KMS-11 (cell line): ENCODE measurements around the gene PAK5.

Experiments used
- H2AFZ ChIP-seq: fragments of 200-600 bp; sonication (generic); 2 replicates; pipeline ENCODE4 v1.6.1; 2016; ENCODE audit warnings: antibody characterized with exemption, mixed run types, low read depth
- H3K27ac ChIP-seq: fragments of 200-600 bp; sonication (generic); 2 replicates; pipeline ENCODE4 v1.6.1; 2016; ENCODE audit warnings: mild to moderate bottlenecking, mixed run types
- H3K27me3 ChIP-seq: fragments of 200-600 bp; sonication (generic); 2 replicates; pipeline ENCODE4 v1.6.1; 2017; ENCODE audit warnings: mild to moderate bottlenecking, low read depth, mixed run types, moderate library complexity; ENCODE audit not compliant: insufficient read depth
- H3K36me3 ChIP-seq: fragments of 200-600 bp; sonication (generic); 2 replicates; pipeline ENCODE4 v1.6.1; 2017; ENCODE audit warnings: mild to moderate bottlenecking, mixed run types; ENCODE audit not compliant: insufficient read depth
- H3K4me1 ChIP-seq: fragments of 200-600 bp; sonication (generic); 2 replicates; pipeline ENCODE4 v1.6.1; 2016; ENCODE audit warnings: mild to moderate bottlenecking, low read depth, mixed run types; ENCODE audit not compliant: poor library complexity, severe bottlenecking
- H3K4me2 ChIP-seq: fragments of 200-600 bp; sonication (generic); 2 replicates; pipeline ENCODE4 v1.7.0; 2016; ENCODE audit warnings: mild to moderate bottlenecking, mixed run types
- H3K4me3 ChIP-seq: fragments of 200-600 bp; sonication (generic); IDR thresholded peaks from 2 replicates; pipeline ENCODE4 v1.6.1; 2017; ENCODE audit warnings: low read depth, low read length, mixed read lengths; ENCODE audit not compliant: insufficient read depth
- H3K79me2 ChIP-seq: fragments of 200-600 bp; sonication (generic); 2 replicates; pipeline ENCODE4 v1.6.1; 2016; ENCODE audit warnings: low read depth, mixed run types; ENCODE audit not compliant: insufficient read depth
- H3K9ac ChIP-seq: fragments of 200-600 bp; sonication (generic); 2 replicates; pipeline ENCODE4 v1.6.1; 2016; ENCODE audit warnings: mild to moderate bottlenecking, mixed run types
- H4K20me1 ChIP-seq: fragments of 200-600 bp; sonication (generic); 2 replicates; pipeline ENCODE4 v1.6.1; 2016; ENCODE audit warnings: mild to moderate bottlenecking, mixed run types; ENCODE audit not compliant: insufficient read depth
- TF ChIP-seq, protein P1 (sequence below): fragments of 200-600 bp; sonication (generic); conservative IDR thresholded peaks from 2 replicates; pipeline ENCODE4 v1.6.1; 2017; ENCODE audit warnings: low read depth, mild to moderate bottlenecking, antibody characterized with exemption, low read length, moderate library complexity, mixed read lengths

PAK5 gene

DNA sequence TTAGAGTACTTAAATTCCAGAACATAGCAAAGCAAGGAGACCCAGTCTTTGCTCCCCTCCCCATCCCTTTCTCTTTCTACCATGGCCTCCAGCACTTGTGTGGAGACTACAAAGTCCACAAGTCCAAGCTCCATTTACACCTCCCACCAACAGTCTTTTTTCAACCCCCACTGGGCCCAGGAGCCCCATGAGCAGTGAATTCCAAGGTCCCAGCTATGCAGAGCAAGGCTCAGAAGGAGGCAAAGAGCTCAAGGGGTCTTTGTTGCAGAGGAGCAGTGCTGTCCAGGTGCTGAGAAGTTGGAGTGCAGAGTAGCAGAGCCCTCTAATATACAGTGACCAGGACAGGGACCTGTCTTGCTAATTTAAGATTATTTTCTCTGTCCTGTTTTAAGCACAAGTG is 9.0 kb downstream of the PAK5 start:
- Histone ChIP-seq H3K36me3 (no peaks in the 10 kb centered on the region), H3K4me2 (no peak overlapping the region), H3K27ac (no peak overlapping the region), H3K27me3 (no peaks in the 10 kb centered on the region), H3K4me3 (no peak overlapping the region), H4K20me1 (no peaks in the 10 kb centered on the region), H3K9ac (no peak overlapping the region), H3K4me1 (no peaks in the 10 kb centered on the region), H2AFZ (no peak overlapping the region), H3K79me2 (no peaks in the 10 kb centered on the region)
- TF ChIP-seq, protein P1, sequence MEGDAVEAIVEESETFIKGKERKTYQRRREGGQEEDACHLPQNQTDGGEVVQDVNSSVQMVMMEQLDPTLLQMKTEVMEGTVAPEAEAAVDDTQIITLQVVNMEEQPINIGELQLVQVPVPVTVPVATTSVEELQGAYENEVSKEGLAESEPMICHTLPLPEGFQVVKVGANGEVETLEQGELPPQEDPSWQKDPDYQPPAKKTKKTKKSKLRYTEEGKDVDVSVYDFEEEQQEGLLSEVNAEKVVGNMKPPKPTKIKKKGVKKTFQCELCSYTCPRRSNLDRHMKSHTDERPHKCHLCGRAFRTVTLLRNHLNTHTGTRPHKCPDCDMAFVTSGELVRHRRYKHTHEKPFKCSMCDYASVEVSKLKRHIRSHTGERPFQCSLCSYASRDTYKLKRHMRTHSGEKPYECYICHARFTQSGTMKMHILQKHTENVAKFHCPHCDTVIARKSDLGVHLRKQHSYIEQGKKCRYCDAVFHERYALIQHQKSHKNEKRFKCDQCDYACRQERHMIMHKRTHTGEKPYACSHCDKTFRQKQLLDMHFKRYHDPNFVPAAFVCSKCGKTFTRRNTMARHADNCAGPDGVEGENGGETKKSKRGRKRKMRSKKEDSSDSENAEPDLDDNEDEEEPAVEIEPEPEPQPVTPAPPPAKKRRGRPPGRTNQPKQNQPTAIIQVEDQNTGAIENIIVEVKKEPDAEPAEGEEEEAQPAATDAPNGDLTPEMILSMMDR: no peak

- Histone ChIP-seq H3K27me3 (no peaks in the 10 kb centered on the region), H3K4me1 (no peaks in the 10 kb centered on the region), H3K9ac (no peak overlapping the region), H2AFZ (no peak overlapping the region), H3K36me3 (no peaks in the 10 kb centered on the region), H3K4me3 (no peak overlapping the region), H3K79me2 (no peaks in the 10 kb centered on the region), H4K20me1 (no peaks in the 10 kb centered on the region), H3K4me2 (no peak overlapping the region), H3K27ac (no peak overlapping the region)
- TF ChIP-seq, protein P1: no peak
Observed at GRCh38 chr20:9817654-9818053, 21.2 kb downstream of the PAK5 start.

DNA sequence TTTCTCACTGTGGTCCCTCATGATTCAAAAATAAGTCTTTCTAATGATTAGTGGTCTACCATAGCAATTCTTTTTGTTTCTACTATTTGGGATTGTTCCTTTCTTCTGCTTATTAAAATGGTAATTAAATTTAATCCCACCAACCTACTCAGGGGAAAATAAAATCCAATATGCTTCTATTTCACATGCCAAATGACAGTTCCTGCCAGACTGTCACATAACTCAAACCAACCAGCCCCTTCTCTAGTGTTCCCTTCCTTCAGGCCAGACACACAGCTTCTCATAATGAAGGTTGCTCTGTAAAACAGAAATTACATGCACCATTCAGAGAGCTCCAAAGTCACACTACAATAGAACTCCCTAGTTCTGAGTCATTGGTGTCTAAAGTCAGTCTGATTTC is 23.2 kb downstream of the PAK5 start:
- H3K4me1 ChIP-seq: no peaks in the 10 kb centered on the region
- no peaks in the 10 kb centered on the region for H3K79me2 ChIP-seq
- H3K9ac ChIP-seq: no peak overlapping the region
- H3K4me2 ChIP-seq: no peak overlapping the region
- H4K20me1 ChIP-seq: no peaks in the 10 kb centered on the region
- H3K36me3 ChIP-seq: no peaks in the 10 kb centered on the region
- no peak overlapping the region for H3K4me3 ChIP-seq
- no peaks in the 10 kb centered on the region for H3K27me3 ChIP-seq
- TF ChIP-seq, protein P1: no peak
- H2AFZ ChIP-seq: no peak overlapping the region
- H3K27ac ChIP-seq: no peak overlapping the region

- Histone ChIP-seq H3K4me3 (no peak overlapping the region), H3K27me3 (no peaks in the 10 kb centered on the region), H3K9ac (no peak overlapping the region), H3K36me3 (no peaks in the 10 kb centered on the region), H2AFZ (no peak overlapping the region), H3K4me1 (no peaks in the 10 kb centered on the region), H3K79me2 (no peaks in the 10 kb centered on the region), H4K20me1 (no peaks in the 10 kb centered on the region), H3K4me2 (no peak overlapping the region), H3K27ac (no peak overlapping the region)
- TF ChIP-seq, protein P1: no peak
Observed at GRCh38 chr20:9810738-9811137, 28.1 kb downstream of the PAK5 start.
